ENCODE data around the gene LSM12.
"Not testable (repeated sequence)": the region's sequence is repeated elsewhere in the genome, so short reads cannot be mapped to it uniquely, and the experiment has no call there.

LSM12 gene

DNA sequence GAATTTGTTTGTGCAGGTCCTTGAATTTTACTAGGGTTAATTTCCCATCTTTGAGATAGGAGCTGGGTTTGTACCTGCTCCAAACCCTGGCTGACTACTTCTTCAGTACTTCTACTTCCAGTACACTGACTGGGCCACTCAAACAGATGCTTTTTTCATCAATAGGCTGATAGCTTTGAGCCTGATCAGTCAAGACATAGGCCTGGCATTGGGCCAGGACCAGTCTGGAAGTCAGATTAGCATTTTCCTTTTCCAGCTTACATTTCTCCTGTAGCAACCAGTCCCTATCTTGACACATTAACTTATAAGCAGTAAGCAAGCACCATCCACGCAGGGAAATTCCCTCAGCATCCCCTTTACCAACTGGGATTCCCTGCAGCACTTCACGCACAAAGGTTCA, 44.2 kb downstream of the LSM12 start:
- no peak overlapping the region for H3K4me3 Mint-ChIP-seq
- H3K9me3 Mint-ChIP-seq, result no peaks in the 10 kb centered on the region
- H3K4me1 Mint-ChIP-seq, result no peaks in the 10 kb centered on the region
- TF ChIP-seq, protein P1, sequence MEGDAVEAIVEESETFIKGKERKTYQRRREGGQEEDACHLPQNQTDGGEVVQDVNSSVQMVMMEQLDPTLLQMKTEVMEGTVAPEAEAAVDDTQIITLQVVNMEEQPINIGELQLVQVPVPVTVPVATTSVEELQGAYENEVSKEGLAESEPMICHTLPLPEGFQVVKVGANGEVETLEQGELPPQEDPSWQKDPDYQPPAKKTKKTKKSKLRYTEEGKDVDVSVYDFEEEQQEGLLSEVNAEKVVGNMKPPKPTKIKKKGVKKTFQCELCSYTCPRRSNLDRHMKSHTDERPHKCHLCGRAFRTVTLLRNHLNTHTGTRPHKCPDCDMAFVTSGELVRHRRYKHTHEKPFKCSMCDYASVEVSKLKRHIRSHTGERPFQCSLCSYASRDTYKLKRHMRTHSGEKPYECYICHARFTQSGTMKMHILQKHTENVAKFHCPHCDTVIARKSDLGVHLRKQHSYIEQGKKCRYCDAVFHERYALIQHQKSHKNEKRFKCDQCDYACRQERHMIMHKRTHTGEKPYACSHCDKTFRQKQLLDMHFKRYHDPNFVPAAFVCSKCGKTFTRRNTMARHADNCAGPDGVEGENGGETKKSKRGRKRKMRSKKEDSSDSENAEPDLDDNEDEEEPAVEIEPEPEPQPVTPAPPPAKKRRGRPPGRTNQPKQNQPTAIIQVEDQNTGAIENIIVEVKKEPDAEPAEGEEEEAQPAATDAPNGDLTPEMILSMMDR (IDR thresholded peaks at IDR 0.05), result no peak
- H3K27me3 Mint-ChIP-seq (ENCODE audit: low read depth, poor library complexity), result peaks cover 3% of the 10 kb centered on the region
- peaks cover 23% of the 10 kb centered on the region for H3K36me3 Mint-ChIP-seq (ENCODE audit: low read depth)
- DNase-seq, result no peak
- H3K27ac Mint-ChIP-seq, result no peak overlapping the region

DNA sequence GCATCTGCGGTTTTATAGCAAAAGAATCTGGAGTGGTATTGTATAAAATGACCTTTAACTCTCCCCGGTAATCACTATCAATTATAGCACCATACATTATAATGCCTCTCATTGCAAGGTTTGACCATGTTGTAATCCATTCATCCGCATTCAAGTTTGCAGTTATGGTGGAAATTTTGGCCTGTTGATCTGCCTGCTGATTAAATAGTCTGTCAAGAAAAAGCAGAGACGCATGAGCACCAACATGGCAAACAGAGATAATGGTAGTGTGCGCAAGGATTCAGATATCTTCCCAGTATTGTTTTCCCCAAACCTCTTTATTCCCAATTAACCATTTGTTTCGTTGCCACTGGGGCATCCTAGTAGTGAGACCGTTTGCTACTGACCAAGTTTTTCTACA, 45.2 kb downstream of the LSM12 start:
- H3K36me3 Mint-ChIP-seq (ENCODE audit: low read depth), result peaks cover 23% of the 10 kb centered on the region

DNA sequence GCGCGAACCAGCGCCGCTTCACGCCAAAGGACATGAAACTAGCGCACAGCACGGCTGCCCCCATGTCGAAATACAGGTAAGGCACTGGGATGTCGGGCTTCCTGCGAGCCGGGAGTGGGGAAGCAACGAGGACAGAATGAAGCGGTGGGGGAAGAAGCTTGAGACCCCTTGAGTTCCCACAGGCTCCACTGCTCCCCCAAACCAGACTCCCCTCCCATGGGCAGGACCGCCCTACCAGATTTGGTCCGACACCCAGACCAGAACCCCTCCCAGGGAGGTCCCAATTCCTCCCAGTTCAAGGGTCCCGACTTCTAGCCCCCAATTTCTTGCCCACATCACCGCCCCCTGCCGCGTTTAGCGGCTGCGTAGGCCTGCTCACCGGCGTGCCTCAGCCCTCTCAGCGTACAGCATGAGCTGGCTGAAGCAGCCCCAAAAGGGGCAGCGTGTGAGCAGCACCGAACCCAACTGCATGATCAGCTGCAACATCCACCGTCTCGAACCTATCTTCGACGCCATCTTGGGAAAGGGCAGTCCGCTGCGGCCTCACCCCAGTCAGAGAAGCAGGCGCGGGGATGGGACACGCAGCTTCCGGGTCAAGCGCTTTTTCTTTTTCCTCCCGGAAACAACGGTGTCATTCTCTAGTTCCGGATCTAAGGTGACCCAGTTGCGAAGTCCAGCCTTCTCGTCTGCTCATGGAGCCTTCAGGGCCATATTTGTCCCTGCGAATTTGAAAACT, 51.9 kb downstream of the LSM12 start, which contains the start of gene TMEM101:
TSS of gene TMEM101 (minus strand) at position 527 of the 736 bp plus-strand sequence. CDS start at position 516, 11 bp downstream.
- TF ChIP-seq, protein P1 (IDR thresholded peaks at IDR 0.05), result no peak
- Mint-ChIP-seq H3K4me3 (peak within 1 kb of the TSS; percentile 100), H3K27me3 (ENCODE audit: low read depth, poor library complexity) (no peaks in the 10 kb centered on the region), H3K36me3 (ENCODE audit: low read depth) (peaks cover 15% of the 10 kb centered on the region), H3K9me3 (no peaks in the 10 kb centered on the region), H3K4me1 (peaks cover 21% of the 10 kb centered on the region), H3K27ac (peak within 1 kb of the TSS; percentile 99)
- DNase-seq, result peak; percentile 81

More for the DNA sequence above, 45.2 kb downstream of the LSM12 start:
- H3K4me3 Mint-ChIP-seq; H3K27ac Mint-ChIP-seq; H3K9me3 Mint-ChIP-seq; DNase-seq; H3K4me1 Mint-ChIP-seq; H3K27me3 Mint-ChIP-seq (ENCODE audit: low read depth, poor library complexity): not testable (repeated sequence)

DNA sequence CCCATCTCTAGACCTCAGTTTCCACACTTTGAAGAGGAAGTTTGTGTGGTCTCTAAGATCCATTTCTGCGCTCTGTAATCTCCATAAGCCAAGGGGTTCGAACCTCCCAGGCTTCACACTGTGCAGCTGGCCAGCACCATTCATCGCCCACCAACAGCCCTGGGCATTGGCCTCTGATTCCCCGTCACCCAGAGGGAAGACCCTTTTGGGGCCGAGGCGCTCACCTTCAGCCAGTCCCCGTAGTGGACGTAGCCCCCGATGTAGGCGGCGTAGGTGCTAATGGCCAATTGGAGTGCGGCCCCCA, 52.4 kb downstream of the LSM12 start:
- H3K27ac Mint-ChIP-seq, result peak overlapping the region; percentile 99
- peak overlapping the region; percentile 100 for H3K4me3 Mint-ChIP-seq
- no peaks in the 10 kb centered on the region for H3K9me3 Mint-ChIP-seq
- TF ChIP-seq, protein P1 (IDR thresholded peaks at IDR 0.05), result no peak
- DNase-seq, result no peak
- H3K4me1 Mint-ChIP-seq, result peaks cover 21% of the 10 kb centered on the region
- no peaks in the 10 kb centered on the region for H3K27me3 Mint-ChIP-seq (ENCODE audit: low read depth, poor library complexity)
- H3K36me3 Mint-ChIP-seq (ENCODE audit: low read depth), result peaks cover 15% of the 10 kb centered on the region

DNA sequence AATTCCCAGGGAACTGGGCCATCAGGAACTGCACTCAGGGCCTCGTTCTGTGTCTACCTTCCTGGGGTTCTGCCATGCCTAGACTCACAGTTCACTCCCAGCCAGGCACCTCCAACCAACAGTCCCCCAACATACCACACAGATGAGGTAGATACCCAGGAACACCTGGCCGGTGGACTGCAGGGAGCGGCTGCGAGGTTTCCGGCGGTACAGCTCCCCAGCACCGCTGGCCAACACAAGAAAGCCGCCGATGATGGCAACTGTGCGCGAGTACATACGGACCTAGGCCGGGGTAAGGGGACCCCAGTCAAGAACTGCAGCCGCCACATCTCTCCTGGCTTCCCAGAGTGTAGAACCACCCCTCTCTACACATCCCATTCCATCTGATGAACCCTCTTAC, 53.6 kb downstream of the LSM12 start:
- no peak overlapping the region for H3K27ac Mint-ChIP-seq
- DNase-seq, result no peak
- peaks cover 6% of the 10 kb centered on the region for H3K27me3 Mint-ChIP-seq (ENCODE audit: low read depth, poor library complexity)
- H3K4me1 Mint-ChIP-seq, result peaks cover 29% of the 10 kb centered on the region
- peaks cover 15% of the 10 kb centered on the region for H3K36me3 Mint-ChIP-seq (ENCODE audit: low read depth)
- peak overlapping the region; percentile 100 for H3K4me3 Mint-ChIP-seq
- TF ChIP-seq, protein P1 (IDR thresholded peaks at IDR 0.05), result no peak
- no peaks in the 10 kb centered on the region for H3K9me3 Mint-ChIP-seq

DNA sequence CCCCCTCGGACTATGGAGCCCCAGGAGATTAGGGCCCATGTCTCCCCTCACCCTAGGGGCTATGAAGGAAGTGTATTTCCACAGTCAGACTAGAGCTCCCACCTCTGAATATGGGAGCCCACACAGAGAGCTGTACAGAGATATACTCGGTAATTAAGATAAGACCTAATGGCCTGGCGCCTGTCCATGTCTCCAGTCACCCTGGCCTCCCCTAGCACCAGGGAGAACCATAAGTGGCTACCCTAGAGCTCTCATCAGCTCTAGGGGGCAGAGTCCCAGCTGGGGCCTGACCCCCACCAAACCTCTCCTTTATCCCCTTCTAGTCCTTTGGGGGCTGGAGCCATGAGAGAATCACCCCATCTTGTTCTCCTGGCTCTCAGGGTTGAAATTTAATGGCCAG, 54.1 kb downstream of the LSM12 start:
- Mint-ChIP-seq H3K36me3 (ENCODE audit: low read depth) (peaks cover 15% of the 10 kb centered on the region), H3K27ac (no peak overlapping the region), H3K4me1 (peaks cover 33% of the 10 kb centered on the region), H3K9me3 (no peaks in the 10 kb centered on the region), H3K4me3 (no peak overlapping the region), H3K27me3 (ENCODE audit: low read depth, poor library complexity) (peaks cover 6% of the 10 kb centered on the region)
- TF ChIP-seq, protein P1 (IDR thresholded peaks at IDR 0.05), result no peak
- DNase-seq, result no peak
